ENCODE measurements around the gene PRDM1.

Gene PRDM1

GRCh38 chr6:106118835-106119431 lies 32.8 kb downstream of the PRDM1 start:
- POLR2A ChIA-PET (ENCODE audit: low non-redundant PET): no interaction called here

DNA sequence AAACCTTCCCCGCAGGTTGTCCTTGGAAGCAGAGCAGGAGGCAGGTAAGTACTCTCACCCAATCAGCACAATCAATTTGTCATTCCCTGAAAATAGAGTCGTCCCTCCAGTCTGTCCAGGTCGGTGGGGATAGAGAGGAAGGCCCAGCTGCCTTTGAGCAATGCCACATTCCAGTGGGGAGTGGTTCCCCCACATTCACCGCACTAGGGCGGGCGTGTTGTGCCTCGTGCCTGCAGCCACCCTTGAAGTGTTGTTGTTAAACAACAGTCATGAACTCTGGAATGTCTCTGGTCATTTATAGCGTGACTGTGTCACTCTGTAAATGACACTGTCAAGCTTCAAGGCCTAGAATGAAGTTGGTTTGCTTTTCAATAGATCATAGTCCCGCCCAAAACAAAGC lies 33.4 kb downstream of the PRDM1 start:
- TF ChIP-seq CTCF (conservative IDR thresholded peaks at IDR 0.05; ENCODE audit: low read depth): no peak
- H3K27ac ChIP-seq: no peak overlapping the region
- no peak for DNase-seq (ENCODE audit: low spot score)
- POLR2A ChIA-PET (ENCODE audit: low non-redundant PET): no interaction called here
- CTCF ChIA-PET: no interaction called here

More at GRCh38 chr6:106118835-106119431, 32.8 kb downstream of the PRDM1 start:
- TF ChIP-seq CTCF (conservative IDR thresholded peaks at IDR 0.05; ENCODE audit: low read depth): no peak
- no peak overlapping the region for H3K27ac ChIP-seq
- CTCF ChIA-PET: interaction anchor here (0.7 kb wide), 1 partner anchor 1473 kb away, joined by 6 read pairs; no protein-coding TSS in a partner anchor
- no peak for DNase-seq (ENCODE audit: low spot score)

GRCh38 chr6:106120006-106120405 lies 33.9 kb downstream of the PRDM1 start:
- POLR2A ChIA-PET (ENCODE audit: low non-redundant PET): no interaction called here
- no peak for DNase-seq (ENCODE audit: low spot score)
- no peak for TF ChIP-seq CTCF (conservative IDR thresholded peaks at IDR 0.05; ENCODE audit: low read depth)
- no peak overlapping the region for H3K27ac ChIP-seq
- CTCF ChIA-PET: no interaction called here

- CTCF ChIA-PET: no interaction called here
These were observed 34.3 kb downstream of the PRDM1 start for GRCh38 chr6:106120406-106120805.

DNA sequence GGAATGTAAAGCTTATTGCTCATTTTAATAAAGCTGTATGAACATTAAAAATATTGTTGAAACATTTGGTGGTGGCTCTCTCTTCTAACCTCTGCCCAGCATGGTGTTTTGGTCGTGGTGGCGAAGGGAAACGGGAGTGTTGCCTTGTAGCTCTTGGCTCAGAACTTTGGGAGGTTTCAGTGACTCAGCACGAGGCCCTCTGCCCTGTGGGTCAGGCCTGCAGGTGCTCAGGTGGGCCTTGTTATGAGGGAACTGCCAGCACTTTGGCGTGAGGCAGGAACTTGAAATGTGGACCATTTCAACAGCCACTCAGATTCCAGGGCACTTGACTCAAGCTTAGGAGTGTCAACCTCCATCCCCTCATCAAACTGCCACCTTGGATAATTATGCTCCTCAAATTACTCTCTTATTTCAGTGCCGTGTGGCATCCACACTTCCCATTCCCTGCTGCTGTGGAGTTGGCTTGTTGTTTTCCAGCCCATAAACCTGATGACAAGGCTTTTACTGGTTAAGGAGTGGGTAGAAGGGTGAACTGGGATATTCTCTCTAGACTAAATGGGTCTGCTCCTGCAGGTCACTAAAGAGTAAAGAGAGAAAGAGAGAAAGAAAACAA lies 36.3 kb downstream of the PRDM1 start:
- H3K27ac ChIP-seq: no peak overlapping the region
- no peak for TF ChIP-seq CTCF (conservative IDR thresholded peaks at IDR 0.05; ENCODE audit: low read depth)
- DNase-seq (ENCODE audit: low spot score): no peak
- CTCF ChIA-PET: interaction anchor here (0.6 kb wide), 1 partner anchor 520 kb away, joined by 3 read pairs; no protein-coding TSS in a partner anchor
- POLR2A ChIA-PET (ENCODE audit: low non-redundant PET): no interaction called here

More at GRCh38 chr6:106120406-106120805, 34.3 kb downstream of the PRDM1 start:
- no peak overlapping the region for H3K27ac ChIP-seq
- no peak for TF ChIP-seq CTCF (conservative IDR thresholded peaks at IDR 0.05; ENCODE audit: low read depth)
- no peak for DNase-seq (ENCODE audit: low spot score)
- POLR2A ChIA-PET (ENCODE audit: low non-redundant PET): no interaction called here

DNA sequence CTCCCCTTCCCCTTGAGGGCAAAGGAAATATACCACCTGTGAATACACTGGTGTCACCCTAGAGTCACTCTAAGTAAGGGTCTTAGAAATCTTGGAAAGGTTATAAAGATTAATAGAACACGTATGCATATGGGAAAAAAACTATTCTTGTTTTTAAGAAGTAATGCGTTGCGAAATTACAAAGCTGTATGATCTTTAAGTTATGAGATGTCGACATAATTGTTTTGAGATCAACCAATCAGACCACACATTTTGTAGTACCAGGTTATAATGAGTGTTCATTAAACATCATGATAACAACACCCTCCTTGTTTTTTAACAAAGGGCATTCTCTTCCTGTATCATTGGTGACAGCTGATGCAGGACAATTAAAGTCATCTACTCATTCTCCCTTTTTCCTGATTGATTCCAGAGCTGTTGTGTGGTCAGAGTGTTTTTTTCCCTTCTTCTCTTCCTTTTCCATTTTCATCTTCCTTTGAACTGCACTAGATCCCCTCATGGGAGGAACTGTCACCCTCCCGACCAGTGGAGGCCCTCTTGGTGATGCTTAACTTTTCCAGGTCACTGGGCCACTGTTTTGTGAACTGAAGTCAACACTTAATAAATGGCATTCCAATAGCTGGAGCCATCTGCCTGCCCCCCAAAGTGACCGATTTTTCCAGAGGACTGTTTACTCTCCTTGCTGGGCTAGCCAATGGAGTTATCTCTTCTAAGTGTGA lies 37.0 kb downstream of the PRDM1 start:
- ChIA-PET CTCF (no interaction called here), POLR2A (ENCODE audit: low non-redundant PET) (no interaction called here)
- no peak for TF ChIP-seq CTCF (conservative IDR thresholded peaks at IDR 0.05; ENCODE audit: low read depth)
- DNase-seq (ENCODE audit: low spot score): no peak
- H3K27ac ChIP-seq: no peak overlapping the region

Data from RWPE1 (cell line).